Measurements from ENCODE around the gene ID1.
"Not testable (repeated sequence)": the region's sequence is repeated elsewhere in the genome, so short reads cannot be mapped to it uniquely, and the experiment has no call there.

ID1 gene

GRCh38 chr20:31638317-31638716 lies 33.2 kb downstream of the ID1 start:
- no peak for DNase-seq (ENCODE audit: low read depth)

GRCh38 chr20:31638816-31639215 lies 33.7 kb downstream of the ID1 start:
- DNase-seq (ENCODE audit: low read depth) = no peak

- no peak for DNase-seq (ENCODE audit: low read depth)
These were observed 35.2 kb downstream of the ID1 start for GRCh38 chr20:31640259-31640658.

GRCh38 chr20:31641391-31641790 lies 36.3 kb downstream of the ID1 start:
- no peak for DNase-seq (ENCODE audit: low read depth)

- DNase-seq (ENCODE audit: low read depth) = no peak
These were observed 37.7 kb downstream of the ID1 start for GRCh38 chr20:31642837-31643236.

GRCh38 chr20:31643522-31643921 lies 38.4 kb downstream of the ID1 start:
- no peak for DNase-seq (ENCODE audit: low read depth)

- no peak for DNase-seq (ENCODE audit: low read depth)
These were observed 39.6 kb downstream of the ID1 start for GRCh38 chr20:31644701-31645100.

- not testable (repeated sequence) for DNase-seq (ENCODE audit: low read depth)
These were observed 43.0 kb downstream of the ID1 start for GRCh38 chr20:31648104-31648503.

GRCh38 chr20:31652917-31653396 lies 47.9 kb downstream of the ID1 start:
- DNase-seq (ENCODE audit: low read depth) = peak; percentile 86

- DNase-seq (ENCODE audit: low read depth) = no peak
These were observed 48.5 kb downstream of the ID1 start for GRCh38 chr20:31653561-31653960.

GRCh38 chr20:31654534-31654933 lies 49.4 kb downstream of the ID1 start:
- no peak for DNase-seq (ENCODE audit: low read depth)

All from fibroblast of the conjunctiva (primary cell).